ENCODE results near the gene KIF13A.
"Not testable (repeated sequence)": the region's sequence is repeated elsewhere in the genome, so short reads cannot be mapped to it uniquely, and the experiment has no call there.

Gene KIF13A

DNA sequence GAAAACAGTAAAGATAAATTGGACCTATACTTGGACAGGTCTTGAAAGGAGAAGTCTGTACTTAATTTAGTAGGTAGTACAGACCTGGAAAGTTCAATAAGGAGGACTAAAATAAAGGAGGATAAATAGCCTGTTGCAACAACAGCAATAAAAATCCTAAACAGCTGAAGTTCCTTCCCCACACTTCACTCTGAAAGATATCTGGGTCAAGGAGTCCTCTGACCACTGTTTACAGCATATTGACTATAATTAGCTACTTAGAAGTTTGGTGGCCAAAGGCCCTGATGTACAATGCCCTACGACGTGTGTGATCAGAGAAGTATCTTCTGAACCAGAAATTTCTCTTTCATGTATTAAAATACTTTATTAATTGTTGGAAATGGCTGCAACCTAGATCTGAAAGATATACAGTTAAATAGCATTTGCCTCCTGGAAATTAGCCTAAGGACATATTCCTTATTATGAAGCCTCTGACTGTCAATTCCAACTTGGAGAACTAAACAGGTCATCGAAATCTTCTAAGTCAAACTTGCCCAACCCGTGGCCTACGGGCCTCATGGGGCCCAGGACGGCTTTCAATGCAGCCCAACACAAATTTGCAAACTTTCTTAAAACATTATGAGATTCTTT, 82.8 kb downstream of the KIF13A start:
- DNase-seq (ENCODE audit: low read depth in 3 of 3, low spot score in 1 of 3): no peak

DNA sequence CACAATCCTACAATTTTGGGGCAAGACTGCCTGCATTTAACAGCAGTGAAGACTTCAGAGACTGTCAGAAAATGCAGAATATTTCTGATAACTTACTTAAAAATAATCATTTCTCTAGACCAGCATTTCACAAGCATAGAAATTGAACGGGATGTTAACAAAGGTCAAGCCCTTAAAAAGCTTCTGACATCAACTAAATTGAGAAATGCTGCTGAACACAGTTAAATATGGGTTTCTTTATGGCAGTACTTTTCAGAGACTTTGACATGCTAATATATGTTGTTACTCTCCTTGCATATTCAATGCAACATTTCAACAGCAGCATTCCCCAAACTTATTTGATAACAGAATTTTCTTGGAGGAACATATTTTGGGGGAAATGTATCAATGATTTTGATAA, 84.5 kb downstream of the KIF13A start:
- no peak for DNase-seq (ENCODE audit: low read depth in 3 of 3, low spot score in 1 of 3)

DNA sequence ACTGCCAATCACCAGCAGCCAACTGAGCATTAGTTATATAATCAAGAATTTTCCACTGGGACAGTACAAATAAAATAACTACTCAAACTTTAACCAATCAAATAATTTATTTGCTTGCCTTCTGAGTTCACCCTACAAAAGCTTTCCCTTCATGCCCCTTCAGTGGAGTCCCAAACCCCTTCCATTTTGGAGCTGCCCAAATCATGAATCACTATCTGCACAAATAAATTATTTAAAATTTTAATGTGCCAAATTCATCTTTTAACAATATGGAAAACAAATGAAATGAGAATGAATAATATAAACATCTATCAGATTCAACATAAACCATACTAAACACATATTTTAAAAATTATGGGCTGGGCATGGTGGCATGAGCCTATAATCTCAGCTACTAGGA, 85.9 kb downstream of the KIF13A start:
- DNase-seq (ENCODE audit: low read depth in 3 of 3, low spot score in 1 of 3): no peak

DNA sequence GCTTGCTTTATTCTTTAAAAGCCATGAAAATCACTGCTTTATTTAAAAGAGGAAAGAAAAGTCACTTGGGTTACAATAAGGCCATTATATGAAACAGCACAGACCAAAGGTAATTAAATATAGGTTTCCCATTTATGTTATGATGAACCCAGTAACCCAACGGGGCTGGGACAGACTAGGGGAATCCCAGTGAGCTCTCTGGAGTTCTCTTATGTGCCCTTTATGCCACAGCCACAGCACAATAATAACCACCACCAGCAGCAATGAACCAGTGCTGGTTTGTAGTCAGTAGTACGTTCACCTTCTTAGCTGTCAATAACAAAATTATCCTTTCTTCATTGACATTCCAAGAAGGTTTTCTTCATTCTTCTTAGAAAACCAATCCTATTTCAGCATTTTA, 87.4 kb downstream of the KIF13A start:
- no peak for DNase-seq (ENCODE audit: low read depth in 3 of 3, low spot score in 1 of 3)

DNA sequence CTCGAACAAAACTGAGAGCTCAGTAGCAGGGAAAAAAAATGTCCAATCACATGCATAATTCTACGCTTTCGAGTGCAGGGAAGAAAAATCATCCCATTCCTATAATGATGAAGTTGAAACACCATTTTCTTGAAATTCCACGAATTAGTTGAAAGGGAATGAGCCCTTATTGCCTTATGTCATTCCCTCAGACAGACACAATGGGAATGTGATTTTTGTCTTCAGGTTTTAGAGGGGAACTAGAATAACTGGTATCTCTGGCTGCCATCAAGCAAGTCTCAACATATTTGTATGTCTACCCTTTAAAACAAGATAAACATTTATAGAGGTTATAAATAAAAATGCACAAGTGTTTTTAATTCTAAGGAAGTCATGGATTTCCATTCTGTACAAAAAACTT, 87.9 kb downstream of the KIF13A start:
- no peak for DNase-seq (ENCODE audit: low read depth in 3 of 3, low spot score in 1 of 3)

DNA sequence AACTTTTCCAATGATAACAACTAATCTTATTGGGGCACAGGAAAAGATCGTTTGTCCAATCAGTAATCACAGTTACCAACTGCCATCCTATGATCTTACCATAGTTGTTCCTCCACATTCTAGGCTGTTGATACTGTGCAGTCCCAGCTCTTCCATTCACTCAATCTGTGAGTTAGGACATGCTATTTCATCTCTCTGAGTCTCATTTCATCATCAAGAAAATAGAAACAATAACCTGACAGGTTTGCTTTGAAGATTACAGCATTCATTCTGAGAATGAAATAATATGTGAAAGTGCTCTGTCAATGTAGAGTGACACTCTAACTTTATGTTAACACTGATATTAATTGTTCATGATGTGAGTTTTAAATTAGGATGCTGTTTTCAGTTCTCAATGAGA, 89.8 kb downstream of the KIF13A start:
- no peak for DNase-seq (ENCODE audit: low read depth in 3 of 3, low spot score in 1 of 3)

DNA sequence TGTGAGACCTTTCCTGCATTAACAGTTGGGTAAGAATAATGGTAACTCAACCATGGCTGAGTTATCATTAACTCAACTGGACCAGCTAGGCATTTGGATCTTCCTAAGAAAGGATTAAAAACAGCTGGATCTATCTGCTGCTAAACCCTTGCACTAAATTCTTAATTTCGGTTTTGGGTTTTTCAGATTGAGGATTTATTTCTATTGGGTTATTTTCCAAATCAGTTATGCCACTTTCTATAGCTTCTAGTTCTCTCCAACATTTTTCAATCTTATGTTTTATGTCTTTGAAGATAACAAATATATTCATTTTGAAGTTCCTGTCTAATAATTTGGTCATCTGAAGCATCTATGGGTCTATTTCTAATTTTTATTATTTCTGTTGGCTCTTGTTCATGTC, 92.5 kb downstream of the KIF13A start:
- DNase-seq (ENCODE audit: low read depth in 3 of 3, low spot score in 1 of 3): no peak

DNA sequence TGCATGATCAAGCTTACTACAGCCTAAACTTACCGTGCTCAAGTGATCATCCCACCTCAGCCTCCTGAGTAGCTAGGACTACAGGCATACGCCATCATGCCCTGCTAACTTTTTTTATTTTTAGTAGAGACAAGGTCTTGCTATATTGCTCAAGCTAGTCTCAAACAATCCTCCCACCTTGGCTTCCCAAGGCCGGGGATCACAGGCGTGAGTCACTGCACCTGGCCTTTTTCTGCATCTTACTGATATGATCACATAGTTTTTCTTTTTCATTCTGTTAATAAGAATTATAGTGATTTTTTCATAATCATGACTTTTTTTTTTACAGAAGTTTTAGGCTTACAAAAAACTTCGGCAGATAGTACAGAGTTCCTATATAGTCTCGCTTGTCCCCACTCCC, 93.2 kb downstream of the KIF13A start:
- no peak for DNase-seq (ENCODE audit: low read depth in 3 of 3, low spot score in 1 of 3)

DNA sequence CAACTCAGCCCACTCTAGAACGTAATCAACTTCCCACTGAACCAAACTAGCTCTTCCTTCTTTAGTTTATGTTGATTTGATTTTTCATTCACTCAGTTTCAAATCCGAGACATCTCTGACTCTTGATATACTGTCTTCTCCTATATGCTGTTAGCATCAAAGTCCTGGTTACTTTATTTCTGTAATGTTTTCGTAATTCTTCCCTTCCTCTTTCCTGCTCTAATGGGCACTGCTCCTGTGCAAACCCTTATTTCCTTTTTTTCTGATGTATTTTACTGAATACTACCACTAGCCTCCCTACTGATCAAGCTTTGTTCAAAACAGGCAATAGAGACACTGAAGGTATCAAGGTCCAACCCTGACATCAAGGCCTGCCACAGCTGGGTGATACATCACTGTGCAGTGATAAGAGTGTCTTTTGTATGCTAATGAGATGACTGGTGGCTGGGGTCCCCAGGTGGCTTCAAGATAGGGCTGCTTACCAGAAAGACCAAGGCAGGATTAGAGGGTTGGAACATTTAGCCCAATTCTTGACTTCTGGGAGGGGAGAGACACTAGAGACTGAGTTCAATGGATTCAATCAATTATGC, 95.2 kb downstream of the KIF13A start:
- no peak for DNase-seq (ENCODE audit: low read depth in 3 of 3, low spot score in 1 of 3)

DNA sequence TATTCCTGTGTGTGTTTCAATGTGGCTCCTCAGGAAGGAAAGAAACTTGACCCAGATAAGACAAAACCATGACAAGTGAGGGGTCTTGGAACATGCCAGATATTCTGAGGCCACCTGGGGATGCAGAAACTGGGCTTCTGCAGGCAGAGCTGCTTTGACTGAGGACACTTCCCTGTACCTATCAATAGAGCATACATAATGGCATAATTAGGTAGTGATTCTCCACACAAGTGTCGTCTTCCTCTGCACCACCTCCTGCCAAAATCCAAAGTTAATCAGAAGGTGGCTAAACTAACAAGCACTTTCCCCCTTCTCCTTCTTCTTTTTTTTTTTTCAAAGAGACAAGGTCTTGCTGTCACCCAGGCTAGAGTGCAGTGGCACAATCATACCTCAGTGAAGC, 97.1 kb downstream of the KIF13A start:
- no peak for DNase-seq (ENCODE audit: low read depth in 3 of 3, low spot score in 1 of 3)

DNA sequence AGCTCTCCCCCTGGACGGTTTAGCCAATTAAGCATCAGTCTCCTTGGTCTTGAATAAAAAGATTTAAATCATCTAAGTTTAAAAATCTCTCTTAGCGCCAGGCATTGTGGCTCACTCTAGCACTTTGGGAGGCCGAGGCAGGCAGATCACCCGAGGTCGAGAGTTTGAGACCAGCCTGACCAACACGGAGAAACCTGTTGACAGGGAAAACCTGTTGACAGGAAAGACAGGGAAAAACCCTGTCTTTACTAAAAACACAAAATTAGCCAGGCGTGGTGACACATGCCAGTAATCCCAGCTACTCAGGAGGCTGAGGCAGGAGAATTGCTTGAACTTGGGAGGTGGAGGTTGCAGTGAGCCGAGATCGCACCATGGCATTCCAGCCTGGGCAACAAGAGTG, 97.7 kb downstream of the KIF13A start:
- DNase-seq (ENCODE audit: low read depth in 3 of 3, low spot score in 1 of 3): not testable (repeated sequence)

DNA sequence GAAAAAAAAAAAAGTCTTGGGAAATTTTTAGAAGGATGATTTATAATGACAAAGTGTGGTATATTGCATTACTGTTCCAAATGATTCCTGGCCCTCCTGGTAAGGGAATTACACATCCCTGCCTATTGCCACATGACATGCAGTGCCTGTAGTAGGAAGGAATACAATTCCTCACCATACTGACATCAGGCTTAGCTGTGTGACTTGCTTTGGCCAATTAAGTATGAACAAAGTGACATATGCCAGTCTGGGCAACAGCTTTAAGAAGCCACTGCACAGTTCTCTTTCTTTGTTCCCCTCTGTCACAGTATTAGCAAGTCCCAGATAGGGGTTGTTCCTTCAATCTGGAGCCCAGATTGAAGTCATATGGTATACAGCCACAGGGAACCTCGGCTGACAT, 100.5 kb downstream of the KIF13A start:
- no peak for DNase-seq (ENCODE audit: low read depth in 3 of 3, low spot score in 1 of 3)

DNA sequence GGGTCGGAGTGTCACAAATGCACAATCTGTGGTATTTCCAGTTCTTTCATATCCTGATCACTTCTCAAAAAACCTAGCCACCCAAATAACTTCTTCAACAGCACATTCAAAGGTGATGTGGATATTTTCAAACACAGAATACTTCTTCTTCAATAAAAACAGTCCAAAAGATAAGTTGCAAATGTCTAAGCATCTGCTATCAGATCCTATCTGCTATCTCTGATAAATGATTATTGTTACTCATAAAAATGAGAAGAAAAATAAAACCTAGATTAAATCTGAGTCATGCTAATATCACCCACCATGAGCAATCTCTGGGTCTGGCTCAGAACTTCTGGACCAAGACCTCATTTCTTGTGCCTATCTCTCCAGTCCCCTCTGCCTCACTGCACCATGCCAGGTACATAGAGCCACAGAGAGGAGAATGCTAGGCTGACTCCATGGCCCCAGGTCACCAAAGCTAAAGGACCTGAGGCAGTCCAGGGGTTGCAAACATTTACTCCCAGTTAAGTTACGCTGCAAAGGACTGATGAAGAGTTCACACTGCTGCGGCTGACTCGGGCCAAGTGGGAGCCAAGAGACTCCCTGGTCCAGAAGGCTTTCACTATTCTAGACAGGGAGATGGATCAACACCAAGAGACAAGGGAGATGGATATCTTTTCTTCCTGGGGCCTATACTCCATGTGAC, 101.4 kb downstream of the KIF13A start:
- no peak for DNase-seq (ENCODE audit: low read depth in 3 of 3, low spot score in 1 of 3)

DNA sequence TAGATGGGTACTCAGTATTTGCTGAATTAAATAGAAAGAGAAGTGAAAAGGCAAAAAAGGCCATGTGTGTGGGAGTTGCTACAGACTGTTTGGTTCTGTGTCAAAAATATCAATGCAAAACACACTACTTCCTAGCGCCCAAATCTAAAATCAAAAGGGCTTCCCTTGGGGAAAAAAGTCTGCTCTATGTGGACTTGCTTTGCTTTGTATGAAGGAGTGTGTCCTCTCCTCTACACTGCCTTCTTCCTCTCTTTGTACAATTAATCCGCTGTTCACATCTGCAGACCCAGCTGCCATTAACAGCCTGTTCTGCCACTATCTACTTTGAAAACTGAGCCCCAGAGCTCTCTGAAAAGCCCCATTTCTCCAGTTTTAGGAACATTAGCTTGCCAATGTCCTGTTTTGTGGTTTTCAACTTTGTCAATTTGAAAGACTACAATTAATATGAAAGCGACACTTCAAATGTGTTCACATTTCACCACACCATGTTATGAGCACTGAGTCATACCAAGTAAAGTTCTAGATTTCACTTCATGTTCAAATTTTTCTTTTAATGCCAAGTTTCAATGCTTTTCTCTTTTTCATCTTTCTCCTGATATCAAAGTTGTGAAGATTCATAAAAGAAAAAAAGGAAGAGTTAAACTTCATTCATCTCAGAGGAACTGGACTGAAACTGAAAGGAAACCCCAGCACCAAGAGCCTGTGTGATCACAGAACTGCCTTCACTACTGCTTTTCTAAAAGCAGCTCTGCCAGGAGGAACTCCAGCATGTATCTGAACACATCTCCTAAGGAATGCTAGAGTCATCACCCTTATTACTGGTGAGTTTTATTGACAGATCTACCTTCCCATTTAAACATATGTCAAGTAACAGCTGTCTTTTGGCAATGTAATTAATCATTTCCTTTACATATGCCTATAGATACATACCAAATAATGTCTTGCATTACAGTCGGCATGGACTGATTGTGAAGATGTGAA, 102.6 kb downstream of the KIF13A start:
- DNase-seq (ENCODE audit: low read depth in 3 of 3, low spot score in 1 of 3): no peak

DNA sequence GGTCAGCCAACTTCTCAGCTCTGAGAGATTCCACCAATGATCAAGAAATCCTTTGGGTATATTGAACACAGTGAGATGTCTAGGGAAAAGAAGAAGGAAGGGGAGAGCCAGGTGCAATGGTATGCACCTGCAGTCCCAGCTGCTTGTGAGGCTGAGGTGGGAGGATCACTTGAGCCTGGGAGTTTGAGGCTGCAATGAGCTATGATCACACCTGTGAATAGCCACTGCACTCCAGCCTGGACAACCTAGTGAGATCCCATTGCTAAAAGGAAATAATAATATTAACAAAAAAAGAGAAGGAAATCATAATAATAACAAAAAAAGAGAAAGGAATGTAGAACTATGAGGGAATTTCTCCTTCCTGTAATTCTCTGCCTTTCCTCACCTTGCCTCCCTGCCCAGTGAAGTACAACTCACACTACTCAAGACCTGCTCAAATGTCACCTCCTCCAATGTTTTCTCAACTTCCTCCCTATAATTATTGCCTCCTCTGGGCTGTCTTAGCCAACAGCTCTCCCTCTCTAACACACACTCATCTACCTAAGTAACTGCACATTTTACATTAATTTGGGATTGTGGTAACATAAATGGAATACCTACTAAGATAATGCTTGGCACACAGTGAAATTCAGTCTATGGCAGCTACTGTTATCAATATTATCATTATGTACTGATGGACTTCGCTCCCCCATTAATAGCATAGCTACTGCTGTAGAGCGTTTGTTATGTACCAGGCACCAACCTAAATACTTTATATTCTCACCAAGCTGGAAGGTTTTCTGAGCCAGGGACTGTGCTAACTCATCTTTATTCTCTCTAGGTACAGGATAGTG, 103.6 kb downstream of the KIF13A start:
- no peak for DNase-seq (ENCODE audit: low read depth in 3 of 3, low spot score in 1 of 3)

DNA sequence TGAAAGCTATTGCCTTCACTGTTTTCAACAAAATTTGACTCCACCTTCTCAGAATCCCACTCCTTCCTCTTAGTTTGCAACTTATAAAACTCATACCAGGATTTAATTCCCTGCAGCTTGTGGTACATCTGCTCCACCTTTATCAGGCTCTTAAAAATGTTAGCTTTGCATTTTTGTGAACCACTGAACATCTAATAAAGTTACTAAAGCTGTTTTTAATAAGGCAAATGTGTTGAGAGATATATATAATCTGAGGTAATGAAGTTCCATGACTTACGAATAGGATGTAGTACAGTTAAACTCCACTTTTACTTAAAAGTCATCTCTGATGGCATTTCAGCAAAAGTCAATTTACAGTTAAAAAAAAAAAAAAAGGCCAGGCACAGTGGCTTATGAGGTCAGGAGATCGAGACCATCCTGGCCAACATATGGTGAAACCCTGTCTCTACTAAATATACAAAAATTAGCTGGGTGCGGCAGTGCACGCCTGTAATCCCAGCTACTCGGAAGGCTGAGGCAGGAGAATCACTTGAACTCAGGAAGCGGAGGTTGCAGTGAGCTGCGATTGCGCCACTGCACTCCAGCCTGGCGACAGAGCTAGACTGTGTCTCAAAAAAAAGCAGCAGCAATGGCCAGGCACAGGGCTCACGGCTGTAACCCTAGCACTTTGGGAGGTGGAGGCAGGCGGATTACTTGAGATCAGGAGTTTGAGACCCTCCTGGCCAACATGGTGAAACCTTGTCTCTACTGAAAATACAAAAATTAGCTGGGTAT, 106.2 kb downstream of the KIF13A start:
- DNase-seq (ENCODE audit: low read depth in 3 of 3, low spot score in 1 of 3): no peak

DNA sequence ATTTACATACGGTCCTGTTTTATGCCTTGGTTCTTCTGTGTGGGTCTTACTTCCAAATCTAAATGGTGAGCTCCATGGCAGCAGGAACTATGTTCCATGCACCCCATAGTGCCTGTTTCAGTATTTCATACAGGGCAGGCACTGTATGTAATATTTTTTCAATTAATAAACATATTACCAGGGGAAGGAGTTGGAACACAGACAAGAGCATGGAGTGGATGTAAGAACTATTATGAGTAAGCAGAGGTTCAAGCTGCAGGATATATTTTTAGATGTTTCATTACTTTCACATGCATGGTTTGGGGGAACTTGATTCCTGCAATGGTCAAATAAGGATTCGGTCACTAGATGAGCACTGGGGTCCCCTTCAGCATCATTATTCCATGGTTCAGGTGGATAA, 108.3 kb downstream of the KIF13A start:
- DNase-seq (ENCODE audit: low read depth in 3 of 3, low spot score in 1 of 3): no peak

DNA sequence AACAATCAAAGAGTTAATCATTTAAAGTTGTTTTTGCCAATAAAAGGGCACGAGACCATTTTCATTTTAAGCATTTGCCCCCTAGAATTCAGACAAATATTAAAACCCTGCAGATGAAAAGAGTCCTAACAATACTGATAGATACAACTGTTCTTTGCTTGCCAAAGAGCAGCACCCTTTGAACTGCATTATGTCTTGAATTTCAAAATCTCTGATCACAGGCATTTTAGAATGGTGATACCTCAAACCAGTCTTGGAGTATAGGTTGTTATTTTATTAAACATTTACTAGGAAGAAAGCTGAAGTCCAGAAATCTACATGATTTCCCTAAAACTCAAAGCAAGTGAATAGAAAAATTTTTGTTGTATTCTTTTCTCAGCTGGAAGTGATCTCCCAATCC, 108.7 kb downstream of the KIF13A start:
- no peak for DNase-seq (ENCODE audit: low read depth in 3 of 3, low spot score in 1 of 3)

DNA sequence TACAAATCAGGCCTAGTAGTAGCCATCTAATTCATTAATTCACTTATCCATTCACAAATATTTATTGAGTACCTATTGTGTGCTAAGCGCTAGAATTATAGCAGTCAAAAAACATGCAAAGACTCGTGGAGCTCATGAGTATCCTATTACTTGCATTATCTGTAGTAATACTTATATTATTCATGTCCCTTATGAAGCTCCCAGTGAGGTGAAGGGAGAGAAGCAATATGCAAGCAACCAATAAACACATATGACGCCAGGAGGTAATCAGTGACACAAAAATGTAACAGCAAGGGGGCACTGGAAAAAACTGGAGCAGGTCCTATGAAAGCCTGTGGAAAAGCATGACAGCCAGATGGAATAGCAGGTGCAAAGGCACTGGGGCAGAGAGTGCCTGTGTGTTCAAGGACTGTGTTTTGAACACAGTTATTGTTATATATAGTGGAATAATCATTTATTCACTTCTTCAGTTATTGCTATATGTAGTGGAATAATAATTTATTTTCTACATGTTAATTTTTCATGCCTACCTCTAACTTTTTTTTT, 109.5 kb downstream of the KIF13A start:
- no peak for DNase-seq (ENCODE audit: low read depth in 3 of 3, low spot score in 1 of 3)
